SK-N-SH treated with all-trans-retinoic acid at 6 μM for 48 hours (cell line): Measurements from ENCODE around the gene FNDC3B.

Source experiments
- ARNTL ChIP-seq: fragments of 450-650 bp; formaldehyde crosslinking; IDR thresholded peaks from 2 replicates; pipeline ENCODE4 v1.5.0; 2020; ENCODE audit warnings: low read depth, mild to moderate bottlenecking, moderate library complexity, borderline replicate concordance
- GLIS3 ChIP-seq: fragments of 250-450 bp; sonication (Bioruptor Pico); IDR thresholded peaks from 2 replicates; pipeline ENCODE4 v1.5.0; 2020; ENCODE audit warnings: mild to moderate bottlenecking, moderate library complexity
- PATZ1 ChIP-seq: fragments of 250-450 bp; sonication (Bioruptor Pico); IDR thresholded peaks from 2 replicates; pipeline ENCODE4 v1.8.0; 2020; ENCODE audit warnings: mild to moderate bottlenecking, moderate library complexity, borderline replicate concordance
- RARB ChIP-seq: fragments of 250-450 bp; sonication (Bioruptor Pico); IDR thresholded peaks from 2 replicates; pipeline ENCODE4 v1.8.0; 2021; ENCODE audit warnings: mild to moderate bottlenecking, moderate library complexity
- ZFP30 ChIP-seq: fragments of 450-650 bp; formaldehyde crosslinking; IDR thresholded peaks from 2 replicates; pipeline ENCODE4 v1.5.0; 2022; ENCODE audit warnings: mild to moderate bottlenecking, moderate library complexity
- TF ChIP-seq, protein P1 (sequence below): fragments of 250-450 bp; sonication (Bioruptor Pico); IDR thresholded peaks from 2 replicates; pipeline ENCODE4 v1.8.0; 2021; ENCODE audit warnings: low read depth, mild to moderate bottlenecking, moderate library complexity, borderline replicate concordance

DNA sequence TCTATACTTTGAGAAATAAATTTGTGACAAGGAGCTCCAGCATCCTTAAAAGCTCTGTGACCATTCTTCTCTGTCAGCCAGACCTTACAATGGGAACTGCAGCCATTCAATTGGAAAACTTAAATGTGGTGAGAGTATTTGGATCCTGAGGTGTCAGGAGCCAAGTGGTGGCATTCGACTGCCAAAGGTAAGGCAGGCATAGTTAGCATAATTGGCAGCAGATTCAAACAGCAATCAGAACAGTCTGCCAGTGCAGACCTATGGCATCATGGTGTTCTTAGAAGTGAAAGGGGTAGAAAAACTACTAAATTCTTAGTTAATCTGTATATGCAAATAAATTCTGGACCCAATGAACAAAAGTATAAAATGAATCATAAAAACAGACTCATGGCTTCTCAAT is 18.2 kb upstream of the FNDC3B start:
- no peak for TF ChIP-seq ARNTL (CRISPR knock-in tag)
- no peak for TF ChIP-seq ZFP30 (CRISPR knock-in tag)
- TF ChIP-seq, protein P1, sequence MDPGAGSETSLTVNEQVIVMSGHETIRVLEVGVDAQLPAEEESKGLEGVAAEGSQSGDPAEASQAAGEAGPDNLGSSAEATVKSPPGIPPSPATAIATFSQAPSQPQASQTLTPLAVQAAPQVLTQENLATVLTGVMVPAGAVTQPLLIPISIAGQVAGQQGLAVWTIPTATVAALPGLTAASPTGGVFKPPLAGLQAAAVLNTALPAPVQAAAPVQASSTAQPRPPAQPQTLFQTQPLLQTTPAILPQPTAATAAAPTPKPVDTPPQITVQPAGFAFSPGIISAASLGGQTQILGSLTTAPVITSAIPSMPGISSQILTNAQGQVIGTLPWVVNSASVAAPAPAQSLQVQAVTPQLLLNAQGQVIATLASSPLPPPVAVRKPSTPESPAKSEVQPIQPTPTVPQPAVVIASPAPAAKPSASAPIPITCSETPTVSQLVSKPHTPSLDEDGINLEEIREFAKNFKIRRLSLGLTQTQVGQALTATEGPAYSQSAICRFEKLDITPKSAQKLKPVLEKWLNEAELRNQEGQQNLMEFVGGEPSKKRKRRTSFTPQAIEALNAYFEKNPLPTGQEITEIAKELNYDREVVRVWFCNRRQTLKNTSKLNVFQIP, result no peak
- no peak for TF ChIP-seq RARB (CRISPR knock-in tag)
- no peak for TF ChIP-seq GLIS3 (CRISPR knock-in tag)
- no peak for TF ChIP-seq PATZ1 (CRISPR knock-in tag)
